ENCODE results near the gene CFDP1.

DNA sequence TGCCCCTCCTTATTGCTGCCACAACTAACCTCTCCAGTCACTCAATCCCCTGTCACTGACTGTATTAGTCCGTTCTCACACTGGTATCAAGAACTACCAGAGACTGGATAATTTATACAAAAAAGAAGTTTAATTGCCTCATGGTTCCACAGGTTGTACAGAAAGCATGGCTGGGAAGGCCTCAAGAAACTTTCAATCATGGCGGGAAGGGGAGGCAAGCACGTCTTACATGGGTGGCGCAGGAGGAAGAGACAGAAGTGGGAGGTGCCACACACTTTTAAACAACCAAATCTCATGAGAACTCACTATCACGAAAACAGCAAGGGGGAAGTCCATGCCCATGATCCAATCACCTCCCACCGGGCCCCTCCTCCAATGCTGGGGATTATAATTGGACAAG, 95.9 kb downstream of the CFDP1 start:
- TF ChIP-seq CTCF (optimal IDR thresholded peaks at IDR 0.05 in 1 of 3, IDR thresholded peaks at IDR 0.05 in 1 of 3, conservative IDR thresholded peaks at IDR 0.05 in 1 of 3; ENCODE audit: extremely low read depth in 1 of 3, insufficient read depth in 2 of 3, low read length in 3 of 3) (no peak), EZH2 (IDR thresholded peaks at IDR 0.05; ENCODE audit: low read length) (no peak)

All from keratinocyte (primary cell).